G401 (cell line): ENCODE data around the gene CCNI2. TPM values are rescaled to one million over a fixed set of nuclear protein-coding genes. Genes with fewer than 3 reads are reported as not detected.

ENCODE experiments used
- DNase-seq: peaks from one replicate; pipeline ENCODE4 v3.0.0-alpha.2; 2015; ENCODE audit warnings: low spot score
- in situ Hi-C: cut with HindIII; loops from 2 replicates; pipeline ENCODE4 v1.10.0; 2016; ENCODE audit warnings: low sequenced_read_pairs, mixed read lengths
- total RNA-seq: library from RNA; depleted of rRNA; stranded (reverse); fragments of >200 nt; shearing (Covaris generic); gene quantifications from 2 replicates; pipeline ENCODE4 v1.2.3, GENCODE V29; 2014; rRNA removed

Gene CCNI2, protein sequence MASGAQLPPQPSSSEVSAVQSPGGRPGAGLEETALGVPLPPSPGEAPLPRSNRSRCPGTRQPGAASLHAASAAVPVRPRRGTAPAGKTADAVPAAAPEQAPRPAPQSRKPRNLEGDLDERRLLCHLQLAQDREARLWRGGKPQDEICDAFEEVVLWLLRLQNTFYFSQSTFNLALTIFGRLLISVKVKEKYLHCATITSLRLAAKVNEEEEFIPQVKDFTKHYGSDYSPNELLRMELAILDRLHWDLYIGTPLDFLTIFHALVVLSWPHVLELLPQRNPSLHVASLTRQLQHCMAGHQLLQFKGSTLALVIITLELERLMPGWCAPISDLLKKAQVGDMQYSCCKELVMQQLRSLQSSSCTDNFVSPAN
- total RNA-seq, result 0.07 TPM in 1 of 2 replicates, not detected in the other

DNA sequence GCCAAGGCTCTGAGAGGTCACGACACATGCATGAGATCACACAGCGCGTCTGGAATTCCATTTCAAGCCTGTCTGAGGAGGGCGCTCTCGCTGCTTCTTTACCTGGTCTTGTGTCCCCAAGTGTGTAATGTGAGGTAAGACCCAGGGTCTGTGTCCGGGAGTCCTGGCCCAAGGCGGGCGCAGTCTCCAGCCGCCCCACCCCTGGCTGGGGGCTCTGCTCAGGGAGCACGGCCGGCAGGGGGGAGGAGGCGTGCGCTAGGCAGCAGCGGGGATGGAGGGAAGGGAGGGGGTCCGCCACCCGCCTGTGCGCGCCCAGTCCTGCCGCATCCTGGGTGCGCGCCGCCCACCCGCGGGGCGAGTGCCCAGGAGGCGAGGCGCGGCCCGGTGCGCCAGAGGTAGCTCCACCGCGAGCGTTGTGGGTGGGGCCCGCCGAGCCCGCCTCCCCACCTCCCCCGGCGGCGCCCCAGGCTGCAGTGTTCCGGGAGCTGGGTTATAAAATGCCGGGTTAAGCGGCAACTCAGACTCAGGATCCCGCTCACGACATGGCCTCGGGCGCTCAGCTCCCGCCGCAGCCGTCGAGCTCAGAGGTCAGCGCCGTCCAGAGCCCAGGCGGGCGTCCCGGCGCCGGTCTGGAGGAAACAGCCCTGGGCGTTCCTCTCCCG lies at the start of gene CCNI2:
CCNI2 (plus strand) TSS at position 473 of the 662 bp plus-strand sequence; CDS start at position 543, 70 bp downstream.
- in situ Hi-C loops, result no loop called here
- peak; percentile 50 for DNase-seq

DNA sequence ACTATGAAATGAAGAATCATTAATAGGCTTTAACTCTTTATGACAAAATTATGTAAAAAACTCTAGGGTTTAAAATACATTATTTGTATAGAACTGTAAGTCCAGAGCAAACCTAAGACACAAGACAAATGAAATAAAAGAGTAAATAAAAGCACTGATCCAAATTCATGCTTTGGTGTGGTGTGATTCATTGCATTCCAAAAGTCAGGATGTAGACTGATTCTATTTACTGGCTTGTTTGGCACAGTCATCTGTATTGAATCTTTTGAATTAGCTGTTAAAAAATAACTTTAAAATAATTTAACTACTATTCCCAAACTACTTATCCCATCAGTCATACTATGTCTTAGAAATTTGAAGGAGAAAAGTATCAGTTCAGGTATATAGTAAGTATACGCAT lies 42.4 kb upstream of the CCNI2 start:
- DNase-seq, result no peak
- in situ Hi-C loops, result no loop called here

DNA sequence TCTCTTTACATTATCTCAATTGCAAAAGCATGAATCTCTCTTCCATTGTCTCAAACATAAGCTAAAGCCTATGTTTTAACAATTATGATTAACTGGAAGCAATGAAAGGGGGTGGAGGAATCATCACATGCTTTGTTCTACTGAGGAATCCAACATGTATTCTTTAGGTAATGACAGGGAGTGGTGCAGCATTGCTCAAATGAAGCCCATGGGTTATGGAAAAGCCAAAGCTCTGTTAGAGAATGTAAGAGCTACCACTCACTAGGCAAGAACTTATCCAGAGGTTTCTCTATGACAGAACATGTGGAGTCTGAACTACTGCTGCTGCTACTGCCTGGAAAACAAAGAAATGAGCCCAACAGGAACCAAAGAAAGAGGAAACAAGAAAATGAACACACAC lies 38.6 kb upstream of the CCNI2 start:
- in situ Hi-C loops, result no loop called here

DNA sequence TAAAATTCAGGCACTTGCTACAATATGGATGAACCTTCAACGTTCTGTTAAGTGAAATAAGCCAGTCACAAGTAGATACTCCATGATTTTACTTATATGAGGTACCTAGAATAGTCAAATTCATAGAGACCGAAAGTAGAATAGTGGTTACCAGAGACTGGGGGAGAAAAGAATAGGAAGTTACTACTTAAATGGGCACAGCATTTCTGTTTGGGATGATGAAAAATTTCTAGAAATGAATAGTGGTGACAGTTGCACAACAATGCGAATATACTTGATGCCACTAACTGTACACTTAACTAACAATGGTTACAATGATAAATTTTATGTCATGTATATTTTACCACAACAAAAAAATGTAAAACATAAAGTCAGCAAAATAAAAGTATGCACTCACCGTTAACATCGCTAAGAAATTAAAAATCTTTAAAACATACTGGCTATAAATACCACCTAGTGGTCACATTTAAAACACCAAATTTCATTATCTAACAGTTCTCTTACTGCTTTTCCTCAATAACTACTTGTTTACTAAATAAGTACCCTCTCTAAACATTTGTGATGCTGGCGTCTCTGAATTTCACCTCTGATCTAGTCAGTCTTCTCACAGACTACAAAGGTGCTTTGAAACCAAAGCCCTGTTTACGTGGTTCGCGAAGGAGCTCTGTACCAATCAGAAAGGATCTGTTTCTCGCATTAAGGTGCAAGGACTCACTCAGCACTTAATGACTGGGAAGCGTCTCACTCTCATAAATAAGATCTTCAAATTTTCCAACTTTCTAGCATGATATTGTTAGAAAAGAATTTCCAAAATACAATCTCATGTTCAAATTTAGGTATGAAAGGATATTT lies 32.5 kb upstream of the CCNI2 start:
- in situ Hi-C loops, result no loop called here
- DNase-seq, result peak; percentile 22

More for the DNA sequence above, 38.6 kb upstream of the CCNI2 start:
- no peak for DNase-seq

DNA sequence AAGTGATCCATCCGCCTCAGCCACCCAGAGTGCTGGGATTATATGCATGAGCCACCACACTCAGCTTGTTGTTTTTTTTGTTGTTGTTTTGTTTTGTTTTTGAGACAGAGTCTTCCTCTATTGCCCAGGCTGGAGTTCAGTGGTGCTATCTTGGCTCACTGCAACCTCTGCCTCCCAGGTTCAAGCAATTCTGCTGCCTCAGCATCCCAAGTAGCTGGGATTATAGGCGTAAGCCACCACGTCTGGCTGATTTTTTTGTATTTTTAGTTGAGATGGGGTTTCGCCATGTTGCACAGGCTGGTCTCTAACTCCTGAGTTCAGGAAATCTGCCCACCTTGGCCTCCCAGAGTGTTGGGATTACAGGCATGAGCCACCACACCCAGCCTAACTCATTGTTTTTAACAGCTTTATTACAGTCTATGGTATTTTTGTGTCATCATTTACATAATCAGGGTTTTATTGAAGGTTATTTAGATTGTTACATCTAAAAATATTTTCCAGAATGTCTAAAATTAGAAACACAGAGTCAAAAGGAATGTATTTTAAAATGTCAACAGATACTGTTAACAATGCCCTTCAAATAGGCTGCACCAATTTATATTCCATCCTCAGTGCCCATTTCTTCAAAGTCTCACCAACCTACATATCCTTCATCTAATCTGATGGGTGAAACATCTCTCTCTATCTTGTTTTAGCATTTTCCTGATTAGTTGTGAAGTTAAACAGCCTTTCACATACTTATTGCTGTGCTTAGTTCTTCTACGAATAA lies 28.5 kb upstream of the CCNI2 start:
- in situ Hi-C loops, result no loop called here
- no peak for DNase-seq

DNA sequence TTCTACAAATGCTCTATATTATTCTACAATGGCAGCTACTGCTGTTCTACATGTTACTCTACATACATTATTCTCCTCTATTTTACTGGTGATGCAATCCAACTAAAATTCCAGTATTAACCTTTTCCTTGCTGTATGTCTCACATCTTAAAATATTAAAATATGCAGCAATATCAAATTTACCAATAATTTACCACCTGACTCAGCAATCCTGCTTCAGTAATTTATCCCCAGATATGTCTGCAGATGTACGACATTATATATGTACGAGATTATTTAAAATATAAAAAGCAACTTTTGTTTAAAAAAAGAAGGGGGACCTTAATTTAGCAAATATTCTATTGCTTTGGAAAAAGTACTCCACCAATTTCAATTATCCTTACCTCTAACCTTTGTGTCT lies 21.5 kb upstream of the CCNI2 start:
- no peak for DNase-seq
- in situ Hi-C loops, result no loop called here

DNA sequence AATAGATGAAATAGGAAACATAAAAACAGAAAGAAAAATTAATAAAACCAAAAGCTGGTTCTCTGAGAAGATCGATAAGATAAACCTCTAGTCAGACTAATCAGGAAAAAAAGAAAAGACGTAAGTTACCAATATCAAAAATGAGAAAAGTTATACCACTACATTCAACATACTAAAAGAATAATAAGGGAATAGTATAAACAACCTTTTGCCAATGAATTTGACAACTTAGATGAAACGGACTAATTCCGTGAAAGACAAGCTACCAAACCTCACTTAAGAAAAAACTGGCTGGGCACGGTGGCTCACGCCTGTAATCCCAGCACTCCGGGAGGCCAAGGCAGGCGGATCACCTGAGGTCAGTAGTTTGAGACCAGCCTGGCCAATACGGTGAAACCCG lies 17.3 kb upstream of the CCNI2 start:
- DNase-seq, result no peak
- in situ Hi-C loops, result no loop called here

DNA sequence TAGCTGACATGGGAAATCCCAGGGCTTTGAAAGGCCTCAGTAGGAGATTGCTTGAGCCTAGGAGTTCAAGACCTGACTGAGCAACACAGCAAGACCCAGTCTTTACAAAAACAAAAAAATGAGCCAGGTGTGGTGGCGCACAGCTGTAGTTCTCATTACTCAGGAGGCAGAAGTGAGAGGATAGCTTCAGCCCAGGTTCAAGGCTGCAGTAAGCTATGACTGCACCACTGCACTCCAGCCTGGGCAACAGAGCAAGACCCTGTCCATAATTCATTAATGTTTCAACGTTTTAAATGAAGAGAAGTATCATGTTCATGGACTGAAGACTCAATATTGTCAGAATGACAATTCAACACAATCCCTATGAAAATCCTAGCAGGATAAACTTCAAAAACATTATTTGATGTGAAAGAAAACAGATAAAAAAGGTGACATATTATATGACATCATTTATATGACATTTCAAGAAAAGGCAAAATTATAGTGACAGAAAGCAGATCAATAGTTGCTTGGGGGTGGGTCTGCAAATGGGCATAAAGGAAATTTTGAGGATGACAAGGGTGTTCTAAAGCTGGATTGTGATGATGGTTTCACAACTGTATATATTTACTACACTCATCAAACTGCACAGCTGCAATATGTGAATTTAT lies 13.6 kb upstream of the CCNI2 start:
- in situ Hi-C loops, result no loop called here
- no peak for DNase-seq

DNA sequence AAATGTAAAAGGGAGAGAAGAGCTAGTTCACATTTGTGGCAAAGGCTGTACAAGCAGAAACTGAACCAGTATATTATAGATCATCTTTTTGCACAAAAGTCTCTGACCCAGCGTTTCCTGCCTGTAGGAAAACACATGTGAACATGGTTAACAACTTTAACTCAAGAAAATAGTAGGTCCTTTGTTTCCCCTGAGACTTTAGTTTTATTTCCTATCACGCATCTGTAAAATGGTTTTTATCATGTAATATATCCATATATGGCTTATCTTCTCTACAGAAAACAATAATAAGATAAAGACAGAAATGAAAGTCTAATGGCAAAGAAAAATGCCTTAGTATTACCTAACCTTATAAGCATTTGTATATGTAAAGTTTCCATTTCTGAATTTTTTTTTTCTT lies 12.5 kb upstream of the CCNI2 start:
- no peak for DNase-seq
- in situ Hi-C loops, result no loop called here

DNA sequence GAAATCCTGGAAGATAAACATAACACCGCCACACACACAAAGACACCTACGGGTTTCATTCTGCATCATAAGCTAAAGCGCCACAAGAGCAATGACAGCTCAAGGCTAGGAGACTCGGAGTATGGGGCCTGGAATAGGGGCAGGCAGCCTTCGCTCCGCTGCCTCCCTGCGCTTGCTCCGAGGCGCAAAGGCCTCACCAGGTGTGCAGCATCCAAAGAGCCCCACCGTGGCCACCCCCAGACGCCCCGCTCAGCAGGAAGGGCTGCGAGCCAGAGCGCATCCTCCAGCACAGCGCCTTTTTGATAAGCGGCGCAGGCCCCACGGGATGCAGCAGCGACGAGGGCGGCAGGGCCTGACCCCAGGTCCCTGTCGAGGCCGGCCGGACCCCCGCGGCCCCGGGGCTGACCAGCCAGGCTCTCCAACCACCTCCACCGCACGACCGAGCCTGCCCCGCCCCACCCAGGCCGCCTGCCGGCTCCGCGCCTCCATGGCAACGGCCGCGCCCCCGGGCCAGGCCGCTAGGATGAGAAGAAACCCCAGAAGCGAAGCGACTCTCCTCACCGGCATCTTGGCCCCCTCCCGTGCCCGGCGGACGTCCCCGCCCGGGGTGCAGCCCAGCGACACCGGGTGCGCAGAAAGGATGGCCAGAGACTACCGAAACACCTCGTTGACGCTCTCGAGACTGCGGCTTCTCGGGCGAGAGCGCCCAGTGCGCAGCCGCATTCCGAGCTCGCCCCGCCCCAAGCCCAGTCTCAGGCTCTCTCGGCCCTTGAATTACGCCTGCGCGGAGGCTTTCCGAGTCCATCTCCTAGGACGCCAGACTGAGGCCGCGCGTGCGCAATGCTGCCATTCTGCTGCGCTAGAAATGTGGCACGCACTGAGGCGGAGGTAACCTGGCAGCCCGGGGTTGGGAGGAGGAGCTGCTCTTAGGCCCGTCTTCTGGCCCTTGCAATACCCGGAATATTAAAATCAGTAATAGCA lies 10.1 kb upstream of the CCNI2 start, which contains the start of gene KIF3A:
KIF3A (minus strand) TSS at position 694 of the 981 bp plus-strand sequence; CDS start at position 567, 127 bp downstream.
- in situ Hi-C loops, result no loop called here
- peak; percentile 98 for DNase-seq

DNA sequence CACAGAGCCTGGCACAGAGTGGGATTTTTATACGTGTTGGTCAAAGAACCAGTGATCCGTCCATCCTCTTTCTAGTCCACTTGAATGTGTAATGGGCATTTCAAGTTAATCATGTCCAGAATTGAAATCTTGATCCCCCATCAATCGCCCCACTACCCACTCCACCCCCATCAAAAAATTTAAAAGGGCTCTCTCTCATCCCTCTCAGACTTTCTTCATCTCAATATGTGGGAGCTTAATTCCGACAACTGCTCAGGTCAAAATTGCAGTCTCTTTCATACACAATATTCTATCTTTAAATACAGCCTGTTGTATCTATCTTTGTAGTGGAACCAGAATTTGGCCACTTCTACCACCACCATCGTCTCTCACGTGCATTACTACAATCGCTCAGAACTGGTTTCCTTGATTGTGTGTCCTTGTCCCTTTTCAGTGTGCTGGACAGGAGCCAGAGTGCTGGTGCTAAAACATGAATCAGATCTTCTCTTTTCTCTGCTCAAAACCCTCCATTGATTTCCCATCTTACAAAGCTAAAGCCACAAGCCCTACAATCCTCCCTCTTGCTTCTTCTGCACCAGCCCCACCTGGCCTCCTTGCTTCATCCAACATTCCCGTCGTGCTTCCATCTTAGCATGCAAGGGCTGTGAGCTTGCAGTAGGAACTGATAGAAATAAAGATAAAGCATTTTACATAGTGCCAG lies 9.1 kb upstream of the CCNI2 start:
- in situ Hi-C loops, result no loop called here

DNA sequence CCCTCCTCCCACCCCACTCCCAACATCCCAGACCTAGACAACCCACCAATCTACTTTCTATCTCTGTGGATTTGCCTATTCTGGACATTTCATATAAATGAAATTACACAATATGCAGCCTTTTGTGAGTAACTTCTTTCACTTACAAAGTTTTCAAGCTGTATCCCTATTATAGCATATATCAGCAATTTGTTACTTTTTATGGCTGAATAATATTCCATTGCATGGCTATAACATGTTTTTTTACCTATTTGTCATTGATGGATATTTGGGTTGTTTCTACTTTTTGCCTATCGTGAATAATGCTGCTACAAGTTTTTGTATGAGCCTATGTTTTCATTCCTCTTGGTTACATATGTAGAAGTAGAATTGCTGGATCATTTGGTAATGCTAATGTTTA lies 8.0 kb upstream of the CCNI2 start:
- in situ Hi-C loops, result no loop called here
- no peak for DNase-seq

More for the DNA sequence above, 9.1 kb upstream of the CCNI2 start:
- peak; percentile 21 for DNase-seq

DNA sequence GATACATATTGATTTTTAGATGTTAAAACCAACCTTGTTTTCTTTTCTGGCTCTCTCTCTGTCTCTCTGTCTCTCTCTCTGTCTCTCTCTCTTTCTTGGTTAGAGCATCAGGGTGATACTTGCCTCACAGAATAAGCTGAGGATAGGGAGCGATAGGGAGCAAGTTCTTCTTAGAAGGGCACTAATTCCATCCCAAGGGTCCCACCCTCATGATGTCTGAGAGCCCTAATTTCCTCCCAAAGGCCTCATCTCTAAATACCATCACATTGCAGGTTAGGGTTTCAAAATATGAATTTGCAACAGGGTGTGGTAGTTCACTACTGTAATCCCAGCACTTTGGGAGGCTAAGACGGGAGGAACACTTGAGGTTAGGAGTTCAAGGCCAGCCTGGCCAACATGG lies 5.1 kb upstream of the CCNI2 start:
- in situ Hi-C loops, result no loop called here
- no peak for DNase-seq

DNA sequence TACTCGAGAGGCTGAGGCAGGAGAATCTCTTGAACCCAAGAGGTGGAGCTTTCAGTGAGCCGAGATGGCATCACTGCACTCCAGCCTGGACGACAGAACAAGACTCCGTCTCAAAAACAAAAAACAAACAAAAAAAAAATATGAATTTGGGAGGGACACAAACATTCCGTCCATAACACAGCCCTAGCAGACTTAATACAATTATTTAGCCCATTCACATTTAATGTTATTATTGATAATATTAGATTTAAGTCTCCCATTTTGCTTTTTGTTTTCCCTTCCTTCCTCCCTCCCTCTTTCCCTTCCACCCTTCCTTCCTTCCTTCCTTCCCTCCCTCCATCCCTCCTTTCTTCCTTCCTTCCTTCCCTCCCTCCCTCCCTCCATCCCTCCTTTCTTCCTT lies 4.6 kb upstream of the CCNI2 start:
- no peak for DNase-seq
- in situ Hi-C loops, result no loop called here

DNA sequence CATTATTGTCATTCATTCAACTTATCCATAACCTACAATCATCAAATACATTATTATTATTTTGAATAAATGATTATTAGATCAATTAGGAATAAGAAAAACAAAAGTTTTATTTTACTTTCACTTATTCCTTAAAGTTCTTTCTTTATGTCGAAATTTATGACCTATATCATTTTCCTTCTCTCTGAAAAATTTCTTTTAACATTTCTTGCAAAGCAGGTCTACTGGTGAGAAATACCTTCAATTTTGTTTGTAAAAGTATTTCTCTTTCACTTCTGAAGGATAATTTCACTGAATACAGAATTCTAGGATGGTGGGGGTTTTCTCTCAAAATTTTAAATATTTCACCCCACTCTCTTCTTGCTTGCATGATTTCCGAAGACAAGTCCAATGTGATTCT lies 2.6 kb upstream of the CCNI2 start:
- no peak for DNase-seq
- in situ Hi-C loops, result no loop called here

DNA sequence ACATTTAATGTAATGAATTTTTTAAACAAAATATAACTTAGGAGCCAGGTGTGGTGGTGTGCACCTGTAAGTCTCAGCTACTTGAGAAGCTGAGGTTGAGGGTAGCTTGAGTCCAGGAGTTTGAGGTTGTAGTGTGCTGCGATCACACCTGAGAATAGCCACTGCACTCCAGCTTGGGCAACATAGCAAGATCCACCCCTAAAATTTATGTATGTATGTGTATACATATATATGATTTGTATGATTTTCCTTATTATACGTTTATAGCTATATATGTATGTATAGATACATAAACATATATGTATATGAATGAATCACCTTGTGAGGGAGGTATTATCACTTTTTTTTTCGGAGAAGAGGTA lies 653 bp upstream of the CCNI2 start:
- DNase-seq, result no peak
- in situ Hi-C loops, result no loop called here
